PFSK-1 (cell line): Measurements from ENCODE around the gene ZNF724.

ENCODE experiments used
- SIN3A ChIP-seq: IDR thresholded peaks from 2 replicates; pipeline ENCODE4 v1.6.1; 2012; ENCODE audit warnings: mild to moderate bottlenecking, low read length, moderate library complexity, borderline replicate concordance; ENCODE audit not compliant: insufficient read depth
- TAF1 ChIP-seq: IDR thresholded peaks from 2 replicates; pipeline ENCODE4 v1.6.1; 2012; ENCODE audit warnings: low read length, control low read depth, borderline replicate concordance; ENCODE audit not compliant: insufficient read depth

GRCh38 chr19:23259961-23260360 is 9.8 kb upstream of the ZNF724 start:
- TF ChIP-seq SIN3A: no peak
- TF ChIP-seq TAF1: no peak
